IMR-90 (cell line): ENCODE results near the gene CPA5. TPM values are rescaled to one million over a fixed set of nuclear protein-coding genes. Genes with fewer than 3 reads are reported as not detected.

Source experiments
- ATAC-seq: fragments of 200-7000 bp; cut with Tn5 transposase; 2 replicates; pipeline ENCODE4 v1.9.1; 2020; ENCODE audit warnings: low read depth, mild to moderate bottlenecking, moderate library complexity
- BruUV-seq: library from RNA; stranded (reverse); fragments of 400-500 nt; replicated peaks from 2 replicates; lab custom pipeline; 2021; lab: Mats Ljungman, UMichigan
- CTCF ChIA-PET: fragments of 300-600 bp; formaldehyde crosslinking; extraction: SDS; loops from one replicate; lab custom pipeline; 2021; ENCODE audit warnings: antibody characterized with exemption; lab: Yijun Ruan, JAX
- POLR2A ChIA-PET: fragments of 300-600 bp; sonication (Branson Sonifier 250); formaldehyde crosslinking; loops from one replicate; lab custom pipeline; 2022; ENCODE audit warnings: antibody characterized with exemption; ENCODE audit not compliant: unreplicated experiment; lab: Charles Lee
- DNase-seq: peaks from one replicate; pipeline ENCODE4 v3.0.0; 2013
- H2AFZ ChIP-seq: replicated peaks from 2 replicates; pipeline ENCODE3; 2013; ENCODE audit warnings: low read length, mild to moderate bottlenecking; ENCODE audit not compliant: poor library complexity
- H2AK5ac ChIP-seq: 2 replicates; pipeline ENCODE4 v1.6.1; 2013; ENCODE audit warnings: low read depth, low read length, inconsistent platforms
- H2AK9ac ChIP-seq: replicated peaks from 2 replicates; pipeline ENCODE3; 2013; ENCODE audit warnings: mild to moderate bottlenecking, low read depth, low read length, moderate library complexity; ENCODE audit not compliant: poor library complexity
- H2BK120ac ChIP-seq: 2 replicates; pipeline ENCODE4 v1.6.1; 2013; ENCODE audit warnings: low read depth, low read length, inconsistent platforms
- H2BK15ac ChIP-seq: 3 replicates; pipeline ENCODE4 v1.6.1; 2013; ENCODE audit warnings: low read depth, low read length, inconsistent platforms
- H2BK20ac ChIP-seq: 2 replicates; pipeline ENCODE4 v1.6.1; 2013; ENCODE audit warnings: low read depth, mild to moderate bottlenecking, inconsistent platforms, low read length, moderate library complexity
- H2BK5ac ChIP-seq: 2 replicates; pipeline ENCODE4 v1.6.1; 2013; ENCODE audit warnings: mild to moderate bottlenecking, low read depth, low read length, inconsistent platforms; ENCODE audit not compliant: poor library complexity, severe bottlenecking
- H3K14ac ChIP-seq: replicated peaks from 2 replicates; pipeline ENCODE4 v1.6.1; 2013; ENCODE audit warnings: low read depth, low read length, inconsistent platforms
- H3K18ac ChIP-seq: 2 replicates; pipeline ENCODE4 v1.6.1; 2013; ENCODE audit warnings: low read depth, low read length, control low read depth
- H3K23ac ChIP-seq: 2 replicates; pipeline ENCODE4 v1.6.1; 2013; ENCODE audit warnings: low read depth, low read length, inconsistent platforms
- H3K27ac ChIP-seq: 2 replicates; pipeline ENCODE4 v1.5.1; 2013; ENCODE audit warnings: mild to moderate bottlenecking, control low read depth, low read length; ENCODE audit not compliant: insufficient read depth
- H3K27me3 ChIP-seq: 2 replicates; pipeline ENCODE4 v1.6.1; 2013; ENCODE audit warnings: low read length; ENCODE audit not compliant: control insufficient read depth, insufficient read depth
- H3K36me3 ChIP-seq: 2 replicates; pipeline ENCODE4 v1.6.1; 2013; ENCODE audit warnings: low read length, mixed read lengths; ENCODE audit not compliant: control insufficient read depth, insufficient read depth
- H3K4ac ChIP-seq: 2 replicates; pipeline ENCODE4 v1.6.1; 2013; ENCODE audit warnings: low read depth, low read length, inconsistent platforms
- H3K4me1 ChIP-seq: 2 replicates; pipeline ENCODE4 v1.6.1; 2013; ENCODE audit warnings: low read length, mixed read lengths; ENCODE audit not compliant: control insufficient read depth, insufficient read depth
- H3K4me2 ChIP-seq: 2 replicates; pipeline ENCODE4 v1.6.1; 2013; ENCODE audit warnings: low read depth, mild to moderate bottlenecking, control low read depth, low read length, moderate library complexity
- H3K4me3 ChIP-seq: 2 replicates; pipeline ENCODE4 v1.5.1; 2013; ENCODE audit warnings: low read depth, mild to moderate bottlenecking, control low read depth, low read length, moderate library complexity; ENCODE audit not compliant: insufficient read depth
- H3K56ac ChIP-seq: 2 replicates; pipeline ENCODE4 v1.6.1; 2013; ENCODE audit warnings: low read length, inconsistent platforms; ENCODE audit not compliant: insufficient read depth; ENCODE audit errors: extremely low read depth
- H3K79me1 ChIP-seq, 2 experiments: 2 replicates each; pipeline ENCODE4 v1.6.1; 2013; ENCODE audit warnings: low read length in 2 of 2, inconsistent platforms in 1 of 2, low read depth in 1 of 2
- H3K9ac ChIP-seq: 2 replicates; pipeline ENCODE4 v1.6.1; 2013; ENCODE audit warnings: low read depth, low read length, control low read depth
- H3K9me1 ChIP-seq: 2 replicates; pipeline ENCODE4 v1.6.1; 2013; ENCODE audit warnings: low read length, inconsistent platforms; ENCODE audit not compliant: insufficient read depth
- H3K9me3 ChIP-seq: 2 replicates; pipeline ENCODE4 v1.6.1; 2013; ENCODE audit warnings: low read length; ENCODE audit not compliant: control insufficient read depth, insufficient read depth
- H4K20me1 ChIP-seq: 2 replicates; pipeline ENCODE4 v1.6.1; 2013; ENCODE audit warnings: low read length, inconsistent platforms; ENCODE audit not compliant: insufficient read depth
- H4K5ac ChIP-seq: 2 replicates; pipeline ENCODE4 v1.6.1; 2013; ENCODE audit warnings: mild to moderate bottlenecking, low read depth, low read length, control low read depth
- H4K8ac ChIP-seq, 2 experiments: 2 replicates each; pipeline ENCODE4 v1.6.1; 2013; ENCODE audit warnings: low read depth in 2 of 2, low read length in 2 of 2, control low read depth in 1 of 2, inconsistent platforms in 1 of 2
- H4K91ac ChIP-seq: 2 replicates; pipeline ENCODE4 v1.6.1; 2013; ENCODE audit warnings: low read depth, low read length, inconsistent platforms; ENCODE audit not compliant: insufficient read depth
- CEBPB ChIP-seq: IDR thresholded peaks from 2 replicates; pipeline ENCODE4 v1.6.1; 2012; ENCODE audit warnings: low read depth, low read length, improper control_type of control experiment
- CHD1 ChIP-seq: IDR thresholded peaks from 2 replicates; pipeline ENCODE4 v1.6.1; 2012; ENCODE audit warnings: low read depth, low read length, improper control_type of control experiment
- ELK1 ChIP-seq: fragments of 150-350 bp; IDR thresholded peaks from 2 replicates; pipeline ENCODE4 v1.6.1; 2016; ENCODE audit warnings: low read depth, mild to moderate bottlenecking, low read length, moderate library complexity, borderline replicate concordance
- FOS ChIP-seq: fragments of 150-350 bp; IDR thresholded peaks from 2 replicates; pipeline ENCODE4 v1.6.1; 2016; ENCODE audit warnings: low read depth, low read length
- MAFK ChIP-seq: IDR thresholded peaks from 2 replicates; pipeline ENCODE4 v1.6.1; 2012; ENCODE audit warnings: low read depth, low read length, improper control_type of control experiment
- MAZ ChIP-seq: IDR thresholded peaks from 2 replicates; pipeline ENCODE4 v1.6.1; 2012; ENCODE audit warnings: low read depth, mild to moderate bottlenecking, low read length, improper control_type of control experiment, moderate library complexity, borderline replicate concordance
- MXI1 ChIP-seq: IDR thresholded peaks from 2 replicates; pipeline ENCODE4 v1.6.1; 2012; ENCODE audit warnings: low read depth, mild to moderate bottlenecking, low read length, moderate library complexity, borderline replicate concordance
- NFE2L2 ChIP-seq: fragments of 150-350 bp; IDR thresholded peaks from 2 replicates; pipeline ENCODE4 v1.6.1; 2016; ENCODE audit warnings: low read depth, mild to moderate bottlenecking, low read length
- RAD21 ChIP-seq: IDR thresholded peaks from 2 replicates; pipeline ENCODE4 v1.6.1; 2012; ENCODE audit warnings: low read length, improper control_type of control experiment
- RCOR1 ChIP-seq: IDR thresholded peaks from 2 replicates; pipeline ENCODE4 v1.6.1; 2012; ENCODE audit warnings: mild to moderate bottlenecking, low read length, improper control_type of control experiment; ENCODE audit not compliant: insufficient replicate concordance
- RFX5 ChIP-seq: IDR thresholded peaks from 2 replicates; pipeline ENCODE4 v1.8.0; 2012; ENCODE audit warnings: low read depth, mild to moderate bottlenecking, low read length, moderate library complexity
- SMC3 ChIP-seq: fragments of 150-350 bp; IDR thresholded peaks from 2 replicates; pipeline ENCODE4 v1.6.1; 2016; ENCODE audit warnings: low read depth, mild to moderate bottlenecking, antibody characterized with exemption, low read length, moderate library complexity
- USF2 ChIP-seq: fragments of 150-350 bp; IDR thresholded peaks from 2 replicates; pipeline ENCODE4 v1.6.1; 2017; ENCODE audit warnings: mild to moderate bottlenecking, antibody characterized with exemption, low read length, low read depth
- WGBS, 2 experiments: methylation state at CpG; one replicate each; pipeline versions ENCODE4 v1.1.5 to v1.1.7; 2013; ENCODE audit warnings: missing lambda C conversion rate in 2 of 2; ENCODE audit not compliant: insufficient read length in 1 of 2; ENCODE audit errors: extremely low coverage in 2 of 2; 5-methylcytosine and 5-hydroxymethylcytosine counted together
- dilution Hi-C: fragments of 300-500 bp; cut with HindIII; formaldehyde crosslinking; loops from one replicate; pipeline ENCODE4 v1.14.3; 2018; ENCODE audit warnings: low sequenced_read_pairs; ENCODE audit not compliant: unreplicated experiment
- in situ Hi-C: fragments of 300-500 bp; cut with MboI; formaldehyde crosslinking; loops from 3 replicates; pipeline ENCODE4 v1.14.3; 2019; ENCODE audit warnings: low sequenced_read_pairs, inconsistent platforms, mixed read lengths
- intact Hi-C: fragments of 100-400 bp; cut with micrococcal nuclease; formaldehyde crosslinking; loops from 2 replicates; pipeline ENCODE4 v1.10.0; 2022
- polyA plus RNA-seq, 3 experiments: library from polyadenylated mRNA; depleted of rRNA; stranded (reverse); fragments of >200 nt; gene quantifications; 2 replicates each; pipeline ENCODE4 v1.2.3, GENCODE V29; 2012; ENCODE audit warnings: low replicate concordance in 1 of 3
- total RNA-seq: library from RNA; depleted of rRNA; stranded (reverse); fragments of >200 nt; gene quantifications from 2 replicates; pipeline ENCODE4 v1.2.3, GENCODE V29; 2012

Gene CPA5
- total and polyA plus RNA-seq, 2 of the 4 experiments (the other 2 are of a cell fraction) = under 0.01 to 0.86 TPM

- TF ChIP-seq USF2 = no peak
Observed at GRCh38 chr7:130350945-130351790, 6.6 kb downstream of the CPA5 start (continued).

GRCh38 chr7:130351791-130352090, 7.1 kb downstream of the CPA5 start:
- Histone ChIP-seq H3K9me1 (peaks cover 21% of the 10 kb centered on the region), H2AK9ac (peak overlapping the region; percentile 47), H2BK15ac (peak overlapping the region; percentile 92; the same call in 1 of the 3 replicates), H3K79me1 (peaks cover 0 to 6% of the 10 kb centered on the region in 2 experiments; a peak in 1 of 4 replicates), H3K23ac (peak overlapping the region; percentile 67; the same call in 1 of the 2 replicates), H3K36me3 (no peaks in the 10 kb centered on the region), H2BK120ac (peak overlapping the region; percentile 95), H4K5ac (peak overlapping the region; percentile 93), H4K91ac (peak overlapping the region; percentile 91), H2AK5ac (peak overlapping the region; percentile 90), H3K4me1 (peaks cover 26% of the 10 kb centered on the region), H3K4me2 (no peak overlapping the region), H3K14ac (peak overlapping the region; percentile 48), H3K4ac (peak overlapping the region; percentile 90), H2BK20ac (peak overlapping the region; percentile 86), H2BK5ac (peak overlapping the region; percentile 12), H3K56ac (peak overlapping the region; percentile 36; the same call in 1 of the 2 replicates), H3K9ac (no peak overlapping the region), H3K9me3 (no peaks in the 10 kb centered on the region), H3K27ac (peak overlapping the region; percentile 89; the same call in 1 of the 2 replicates), H3K18ac (peak overlapping the region; percentile 95), H2AFZ (peak overlapping the region; percentile 50), H4K8ac (peak overlapping the region; percentile 82 to 91; a peak in 3 of 4 replicates), H4K20me1 (no peaks in the 10 kb centered on the region), H3K4me3 (no peak overlapping the region), H3K27me3 (no peaks in the 10 kb centered on the region)
- no peak for ATAC-seq
- no peak for DNase-seq
- in situ Hi-C loops (no loop called here), intact Hi-C loops (loop anchor here (10.0 kb wide), 1 partner anchor 143 kb away; the partner anchor contains the start of gene MEST), dilution Hi-C loops (no loop called here)
- WGBS, 2 experiments = 83% methylated on average over 1 of the region's 6 CpGs; no CpG with 5 or more reads in 1 of the 2 experiments
- POLR2A ChIA-PET = no interaction called here
- BruUV-seq = no TSS peak
- CTCF ChIA-PET = no interaction called here
- TF ChIP-seq RAD21 (no peak), RCOR1 (no peak), USF2 (no peak), CHD1 (no peak), MAZ (no peak), SMC3 (no peak), FOS (no peak), CEBPB (no peak), RFX5 (no peak), NFE2L2 (no peak), MAFK (no peak), MXI1 (no peak), ELK1 (no peak)
